ENCODE measurements around the gene LY6G6D. TPM values are rescaled to one million over a fixed set of nuclear protein-coding genes. Genes with fewer than 3 reads are reported as not detected.
A peak's percentile ranks its signal among the peaks of the same experiment; 100 is the strongest.

Gene LY6G6D
- total RNA-seq, 1 donor: 1.6 TPM

- no peak for DNase-seq (ENCODE audit: low read depth in 2 of 3, low spot score in 2 of 3)
These were observed 2.5 kb downstream of the LY6G6D start for GRCh38 chr6:31717499-31718222.

- DNase-seq (ENCODE audit: low read depth in 2 of 3, low spot score in 2 of 3): no peak
These were observed 3.1 kb downstream of the LY6G6D start for GRCh38 chr6:31718265-31718664.

- no peak for DNase-seq (ENCODE audit: low read depth in 2 of 3, low spot score in 2 of 3)
These were observed 3.9 kb downstream of the LY6G6D start for GRCh38 chr6:31719001-31719400.

GRCh38 chr6:31720196-31720770 is 5.1 kb downstream of the LY6G6D start:
- no peak for DNase-seq (ENCODE audit: low read depth in 2 of 3, low spot score in 2 of 3)

- DNase-seq (ENCODE audit: low read depth in 2 of 3, low spot score in 2 of 3): no peak
These were observed 6.3 kb downstream of the LY6G6D start, which contains the start of gene LY6G6C for GRCh38 chr6:31721351-31722020. TSS of gene LY6G6C (minus strand) at chr6:31721746. CDS start at chr6:31721679, 67 bp downstream.

GRCh38 chr6:31722173-31722572 is 7.0 kb downstream of the LY6G6D start:
- DNase-seq (ENCODE audit: low read depth in 2 of 3, low spot score in 2 of 3): no peak

GRCh38 chr6:31723245-31723979 is 8.3 kb downstream of the LY6G6D start, which contains the start of gene MPIG6B:
TSS of gene MPIG6B (plus strand) at chr6:31723373. CDS start at chr6:31723384, 11 bp downstream.
- peak in 2 of 3 donors; percentile 58 to 76 for DNase-seq (ENCODE audit: low read depth in 2 of 3, low spot score in 2 of 3)

- peak in 1 of 3 donors; percentile 14 for DNase-seq (ENCODE audit: low read depth in 2 of 3, low spot score in 2 of 3)
These were observed 9.0 kb downstream of the LY6G6D start for GRCh38 chr6:31723980-31724691.

- DNase-seq (ENCODE audit: low read depth in 2 of 3, low spot score in 2 of 3): peak in 1 of 3 donors; percentile 9
These were observed 10.6 kb downstream of the LY6G6D start for GRCh38 chr6:31725502-31726350.

- peak in 1 of 3 donors; percentile 82 for DNase-seq (ENCODE audit: low read depth in 2 of 3, low spot score in 2 of 3)
These were observed 12.0 kb downstream of the LY6G6D start for GRCh38 chr6:31727034-31727716.

- DNase-seq (ENCODE audit: low read depth in 2 of 3, low spot score in 2 of 3): peak in 1 of 3 donors; percentile 90
These were observed 12.8 kb downstream of the LY6G6D start for GRCh38 chr6:31727717-31728671.

GRCh38 chr6:31728767-31729514 is 13.8 kb downstream of the LY6G6D start, which contains the start of gene DDAH2:
TSS of gene DDAH2 (minus strand) at chr6:31729299. CDS start at chr6:31729161, 138 bp downstream.
- no peak for DNase-seq (ENCODE audit: low read depth in 2 of 3, low spot score in 2 of 3)

GRCh38 chr6:31729515-31729978 is 14.4 kb downstream of the LY6G6D start:
- DNase-seq (ENCODE audit: low read depth in 2 of 3, low spot score in 2 of 3): peak; percentile 61 to 92 (median 87)

GRCh38 chr6:31729979-31730630 is 15.0 kb downstream of the LY6G6D start:
- peak; percentile 47 to 96 (median 92) for DNase-seq (ENCODE audit: low read depth in 2 of 3, low spot score in 2 of 3)

- DNase-seq (ENCODE audit: low read depth in 2 of 3, low spot score in 2 of 3): peak in 1 of 3 donors; percentile 8
These were observed 15.5 kb downstream of the LY6G6D start for GRCh38 chr6:31730631-31731086.

GRCh38 chr6:31732029-31732428 is 16.9 kb downstream of the LY6G6D start:
- DNase-seq (ENCODE audit: low read depth in 2 of 3, low spot score in 2 of 3): no peak

Measured in hematopoietic multipotent progenitor cell (in vitro differentiated cells).